MM.1S (cell line): ENCODE data around the gene ACOT9.
A peak's percentile ranks its signal among the peaks of the same experiment; 100 is the strongest.

Source experiments
- DNase-seq: peaks from one replicate; pipeline ENCODE4 v3.0.0-alpha.2; 2015
- H2AFZ ChIP-seq: fragments of 300-600 bp; sonication (generic); 2 replicates; pipeline ENCODE4 v1.6.0; 2016; ENCODE audit warnings: antibody characterized with exemption, low read length
- H3F3A ChIP-seq: fragments of 300-600 bp; sonication (generic); 2 replicates; pipeline ENCODE4 v1.6.1; 2016; ENCODE audit warnings: mild to moderate bottlenecking, antibody characterized with exemption, low read length, moderate library complexity, mixed read lengths; ENCODE audit not compliant: insufficient read depth
- H3K27ac ChIP-seq: fragments of 300-600 bp; sonication (generic); 2 replicates; pipeline ENCODE4 v1.5.1; 2016; ENCODE audit warnings: mild to moderate bottlenecking, low read length
- H3K27me3 ChIP-seq: fragments of 300-600 bp; sonication (generic); replicated peaks from 2 replicates; pipeline ENCODE4 v1.6.0; 2016; ENCODE audit warnings: low read length; ENCODE audit not compliant: insufficient read depth
- H3K36me3 ChIP-seq: fragments of 300-600 bp; sonication (generic); replicated peaks from 2 replicates; pipeline ENCODE4 v1.6.1; 2016; ENCODE audit warnings: mild to moderate bottlenecking, low read length, mixed read lengths; ENCODE audit not compliant: insufficient read depth
- H3K4me1 ChIP-seq: fragments of 300-600 bp; sonication (generic); 2 replicates; pipeline ENCODE4 v1.6.1; 2016; ENCODE audit warnings: low read length, mixed read lengths
- H3K4me2 ChIP-seq: fragments of 300-600 bp; sonication (generic); 2 replicates; pipeline ENCODE4 v1.6.0; 2016; ENCODE audit warnings: low read depth, low read length
- H3K4me3 ChIP-seq: fragments of 300-600 bp; sonication (generic); 2 replicates; pipeline ENCODE4 v1.5.1; 2016; ENCODE audit warnings: low read length, mixed read lengths
- H3K79me2 ChIP-seq: fragments of 300-600 bp; sonication (generic); 2 replicates; pipeline ENCODE4 v1.6.1; 2016; ENCODE audit warnings: mixed run types, low read length, mixed read lengths
- H3K9ac ChIP-seq: fragments of 300-600 bp; sonication (generic); 2 replicates; pipeline ENCODE4 v1.6.1; 2016; ENCODE audit warnings: low read length, mixed read lengths
- H3K9me2 ChIP-seq: fragments of 300-600 bp; sonication (generic); replicated peaks from 2 replicates; pipeline ENCODE4 v1.6.1; 2016; ENCODE audit warnings: mild to moderate bottlenecking, low read length, mixed read lengths; ENCODE audit not compliant: insufficient read depth
- H3K9me3 ChIP-seq: fragments of 300-600 bp; sonication (generic); replicated peaks from 2 replicates; pipeline ENCODE4 v1.6.1; 2016; ENCODE audit warnings: mild to moderate bottlenecking, low read length, mixed read lengths; ENCODE audit not compliant: insufficient read depth
- H4K20me1 ChIP-seq: fragments of 300-600 bp; sonication (generic); 2 replicates; pipeline ENCODE4 v1.6.1; 2016; ENCODE audit warnings: mild to moderate bottlenecking, low read length, moderate library complexity, mixed read lengths; ENCODE audit not compliant: insufficient read depth
- EZH2 ChIP-seq: fragments of 300-600 bp; sonication (generic); optimal IDR thresholded peaks from 2 replicates; pipeline ENCODE3; 2017; ENCODE audit warnings: low read depth, mild to moderate bottlenecking, antibody characterized with exemption, low read length, mixed read lengths
- EZH2phosphoT487 ChIP-seq: fragments of 300-600 bp; sonication (generic); IDR thresholded peaks from 2 replicates; pipeline ENCODE4 v1.6.1; 2018; ENCODE audit warnings: antibody characterized with exemption, low read length
- TF ChIP-seq, protein P1 (sequence below): fragments of 300-600 bp; sonication (generic); IDR thresholded peaks from 2 replicates; pipeline ENCODE4 v1.5.1; 2016; ENCODE audit warnings: antibody characterized with exemption, low read length, mixed read lengths

Gene ACOT9

DNA sequence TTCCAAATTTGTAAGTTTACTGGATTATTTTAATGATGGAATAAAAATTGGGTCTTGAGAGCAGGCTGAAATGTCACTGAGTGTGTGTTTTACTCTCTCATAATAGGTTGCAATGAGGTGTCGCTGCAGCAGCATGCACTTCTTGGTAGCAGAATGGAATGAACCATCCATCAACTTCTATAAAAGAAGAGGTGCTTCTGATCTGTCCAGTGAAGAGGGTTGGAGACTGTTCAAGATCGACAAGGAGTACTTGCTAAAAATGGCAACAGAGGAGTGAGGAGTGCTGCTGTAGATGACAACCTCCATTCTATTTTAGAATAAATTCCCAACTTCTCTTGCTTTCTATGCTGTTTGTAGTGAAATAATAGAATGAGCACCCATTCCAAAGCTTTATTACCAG lies 42.5 kb upstream of the ACOT9 start:
- Histone ChIP-seq H3K4me1 (peaks cover 8% of the 10 kb centered on the region), H4K20me1 (no peaks in the 10 kb centered on the region), H3F3A (peaks cover 16% of the 10 kb centered on the region), H3K27me3 (no peaks in the 10 kb centered on the region), H3K79me2 (no peaks in the 10 kb centered on the region; the same call in 1 of the 2 replicates), H3K9me3 (no peaks in the 10 kb centered on the region), H3K4me3 (no peak overlapping the region), H2AFZ (no peak overlapping the region), H3K9ac (no peak overlapping the region), H3K9me2 (no peaks in the 10 kb centered on the region), H3K36me3 (no peaks in the 10 kb centered on the region), H3K27ac (no peak overlapping the region), H3K4me2 (no peak overlapping the region)
- no peak for DNase-seq
- TF ChIP-seq EZH2 (no peak), EZH2phosphoT487 (no peak)
- TF ChIP-seq, protein P1, sequence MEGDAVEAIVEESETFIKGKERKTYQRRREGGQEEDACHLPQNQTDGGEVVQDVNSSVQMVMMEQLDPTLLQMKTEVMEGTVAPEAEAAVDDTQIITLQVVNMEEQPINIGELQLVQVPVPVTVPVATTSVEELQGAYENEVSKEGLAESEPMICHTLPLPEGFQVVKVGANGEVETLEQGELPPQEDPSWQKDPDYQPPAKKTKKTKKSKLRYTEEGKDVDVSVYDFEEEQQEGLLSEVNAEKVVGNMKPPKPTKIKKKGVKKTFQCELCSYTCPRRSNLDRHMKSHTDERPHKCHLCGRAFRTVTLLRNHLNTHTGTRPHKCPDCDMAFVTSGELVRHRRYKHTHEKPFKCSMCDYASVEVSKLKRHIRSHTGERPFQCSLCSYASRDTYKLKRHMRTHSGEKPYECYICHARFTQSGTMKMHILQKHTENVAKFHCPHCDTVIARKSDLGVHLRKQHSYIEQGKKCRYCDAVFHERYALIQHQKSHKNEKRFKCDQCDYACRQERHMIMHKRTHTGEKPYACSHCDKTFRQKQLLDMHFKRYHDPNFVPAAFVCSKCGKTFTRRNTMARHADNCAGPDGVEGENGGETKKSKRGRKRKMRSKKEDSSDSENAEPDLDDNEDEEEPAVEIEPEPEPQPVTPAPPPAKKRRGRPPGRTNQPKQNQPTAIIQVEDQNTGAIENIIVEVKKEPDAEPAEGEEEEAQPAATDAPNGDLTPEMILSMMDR, result no peak

DNA sequence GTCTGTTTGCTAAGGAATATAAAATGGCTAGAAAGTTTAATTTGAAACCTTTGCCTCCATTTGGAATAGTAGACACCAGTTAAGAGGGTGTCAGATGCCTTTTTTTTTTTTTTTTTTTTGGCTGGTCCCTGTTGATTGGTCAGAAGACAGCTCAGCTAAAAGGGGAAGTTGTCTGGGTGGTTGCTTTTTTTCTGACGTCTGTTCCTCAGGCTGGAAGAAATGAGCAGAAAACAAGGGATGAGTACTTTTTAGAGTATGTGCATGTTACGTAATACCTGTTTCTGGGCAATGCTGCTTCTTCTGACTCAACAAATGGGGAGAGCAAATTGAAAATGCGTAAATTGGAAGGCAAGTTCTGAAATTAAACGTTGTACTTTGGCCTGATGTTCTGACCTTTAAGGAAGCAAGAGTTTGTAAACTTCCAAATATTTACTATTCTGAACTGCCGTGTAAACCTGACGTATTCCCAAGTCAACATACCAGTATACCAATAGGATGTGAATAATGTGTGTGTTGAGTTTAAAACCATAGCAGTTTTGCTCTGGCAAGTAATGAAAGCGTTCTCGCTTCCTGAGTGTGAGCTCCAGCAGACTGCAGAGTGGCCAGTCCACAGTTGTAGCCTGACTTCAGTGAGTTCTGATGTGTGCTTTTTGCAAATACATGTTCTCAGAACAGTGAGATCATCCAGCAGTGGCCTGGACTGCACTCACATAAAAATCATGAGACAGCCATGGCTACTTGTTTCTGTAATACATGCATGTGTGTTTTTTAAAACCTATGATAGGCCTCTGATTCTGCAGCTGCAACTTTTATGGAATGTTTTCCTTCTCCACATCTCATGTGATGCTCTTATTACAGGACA lies 41.6 kb upstream of the ACOT9 start:
- Histone ChIP-seq H3K27ac (no peak overlapping the region), H3K4me2 (peak overlapping the region; percentile 88), H4K20me1 (no peaks in the 10 kb centered on the region), H3K9me3 (no peaks in the 10 kb centered on the region), H3K36me3 (no peaks in the 10 kb centered on the region), H3K27me3 (no peaks in the 10 kb centered on the region), H2AFZ (no peak overlapping the region), H3K79me2 (no peaks in the 10 kb centered on the region; the same call in 1 of the 2 replicates), H3K9ac (no peak overlapping the region), H3K4me3 (peak overlapping the region; percentile 84; the same call in 1 of the 2 replicates), H3K4me1 (peaks cover 8% of the 10 kb centered on the region), H3K9me2 (no peaks in the 10 kb centered on the region), H3F3A (peaks cover 16% of the 10 kb centered on the region)
- DNase-seq, result no peak
- TF ChIP-seq, protein P1, result no peak
- TF ChIP-seq EZH2phosphoT487 (no peak), EZH2 (no peak)

DNA sequence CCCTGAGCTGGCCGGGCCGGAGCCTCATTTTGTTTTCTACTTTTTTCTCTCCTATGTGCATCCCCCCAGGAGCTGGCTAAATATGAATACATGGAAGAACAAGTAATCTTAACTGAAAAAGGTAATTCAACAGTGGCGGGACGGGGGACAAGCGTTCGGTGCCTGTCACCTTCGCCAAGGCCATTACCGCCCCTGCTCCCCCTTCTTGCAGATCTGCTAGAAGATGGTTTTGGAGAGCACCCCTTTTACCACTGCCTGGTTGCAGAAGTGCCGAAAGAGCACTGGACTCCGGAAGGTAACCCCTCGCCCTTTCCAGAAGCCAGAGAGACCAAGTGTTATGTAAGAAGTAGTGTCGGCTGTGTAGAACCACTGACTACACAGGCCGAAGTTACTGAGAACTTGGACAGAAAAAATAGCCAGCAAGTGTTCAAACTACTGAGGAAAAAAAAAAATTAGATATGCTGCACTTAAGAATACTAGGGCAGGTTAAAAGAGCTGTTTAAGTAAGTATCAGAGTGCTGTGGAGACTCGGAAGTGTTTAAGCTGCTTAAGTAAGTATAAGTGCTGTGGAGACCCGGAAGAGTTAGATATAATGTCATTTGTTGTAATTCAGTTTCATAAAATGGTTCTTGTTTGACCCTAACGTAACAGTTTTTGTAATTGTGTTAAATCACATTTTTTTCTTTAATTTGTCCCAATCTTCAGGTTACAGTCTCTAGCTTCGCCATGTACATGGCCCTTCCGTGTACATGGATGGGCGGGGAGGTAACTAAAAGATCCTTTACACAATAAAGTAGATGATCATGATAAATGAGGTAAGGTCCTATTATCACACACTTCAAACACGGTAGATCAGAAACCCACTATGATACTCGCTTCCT lies 40.8 kb upstream of the ACOT9 start:
- Histone ChIP-seq H3K4me3 (peak overlapping the region; percentile 84), H3K36me3 (no peaks in the 10 kb centered on the region), H3K9ac (peak overlapping the region; percentile 56), H3K27me3 (no peaks in the 10 kb centered on the region), H4K20me1 (no peaks in the 10 kb centered on the region), H3K4me1 (peaks cover 8% of the 10 kb centered on the region), H2AFZ (no peak overlapping the region), H3K4me2 (peak overlapping the region; percentile 88), H3K79me2 (no peaks in the 10 kb centered on the region; the same call in 1 of the 2 replicates), H3F3A (peaks cover 16% of the 10 kb centered on the region), H3K27ac (peak overlapping the region; percentile 39; the same call in 1 of the 2 replicates), H3K9me3 (no peaks in the 10 kb centered on the region), H3K9me2 (no peaks in the 10 kb centered on the region)
- no peak for TF ChIP-seq EZH2phosphoT487
- no peak for TF ChIP-seq EZH2
- TF ChIP-seq, protein P1, result no peak
- DNase-seq, result no peak
